ENCODE results near the gene ST8SIA5.

DNA sequence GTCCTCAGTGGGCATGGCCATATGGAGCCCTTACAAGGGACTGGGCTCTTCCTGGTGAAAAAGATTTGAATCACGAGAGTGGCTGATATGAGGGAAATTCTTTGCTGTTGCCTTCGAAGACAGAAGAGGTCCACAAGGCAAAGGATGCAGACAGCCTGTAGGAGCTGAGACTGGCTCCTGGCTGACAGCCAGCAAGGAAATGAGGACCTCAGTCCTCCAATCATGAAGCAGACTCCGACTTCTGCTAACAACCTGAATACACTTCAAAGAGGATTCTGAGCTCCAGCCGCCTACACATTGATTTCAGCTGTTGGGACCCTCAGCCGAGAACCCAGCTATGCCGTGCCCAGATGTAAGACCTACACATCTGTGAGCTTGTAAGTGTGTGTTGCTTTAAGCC is 3.0 kb upstream of the ST8SIA5 start:
- TF ChIP-seq ZZZ3 (CRISPR knock-in tag; IDR thresholded peaks at IDR 0.05; ENCODE audit: borderline replicate concordance): no peak
- TF ChIP-seq, protein P1, sequence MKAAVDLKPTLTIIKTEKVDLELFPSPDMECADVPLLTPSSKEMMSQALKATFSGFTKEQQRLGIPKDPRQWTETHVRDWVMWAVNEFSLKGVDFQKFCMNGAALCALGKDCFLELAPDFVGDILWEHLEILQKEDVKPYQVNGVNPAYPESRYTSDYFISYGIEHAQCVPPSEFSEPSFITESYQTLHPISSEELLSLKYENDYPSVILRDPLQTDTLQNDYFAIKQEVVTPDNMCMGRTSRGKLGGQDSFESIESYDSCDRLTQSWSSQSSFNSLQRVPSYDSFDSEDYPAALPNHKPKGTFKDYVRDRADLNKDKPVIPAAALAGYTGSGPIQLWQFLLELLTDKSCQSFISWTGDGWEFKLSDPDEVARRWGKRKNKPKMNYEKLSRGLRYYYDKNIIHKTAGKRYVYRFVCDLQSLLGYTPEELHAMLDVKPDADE (CRISPR knock-in tag; IDR thresholded peaks at IDR 0.05): no peak
- TF ChIP-seq RAD21 (CRISPR knock-in tag; IDR thresholded peaks at IDR 0.05): no peak
- TF ChIP-seq BCL6 (CRISPR knock-in tag; IDR thresholded peaks at IDR 0.05): no peak
- no peak for TF ChIP-seq MYC (CRISPR knock-in tag; IDR thresholded peaks at IDR 0.05; ENCODE audit: borderline replicate concordance)
- TF ChIP-seq, protein P2, sequence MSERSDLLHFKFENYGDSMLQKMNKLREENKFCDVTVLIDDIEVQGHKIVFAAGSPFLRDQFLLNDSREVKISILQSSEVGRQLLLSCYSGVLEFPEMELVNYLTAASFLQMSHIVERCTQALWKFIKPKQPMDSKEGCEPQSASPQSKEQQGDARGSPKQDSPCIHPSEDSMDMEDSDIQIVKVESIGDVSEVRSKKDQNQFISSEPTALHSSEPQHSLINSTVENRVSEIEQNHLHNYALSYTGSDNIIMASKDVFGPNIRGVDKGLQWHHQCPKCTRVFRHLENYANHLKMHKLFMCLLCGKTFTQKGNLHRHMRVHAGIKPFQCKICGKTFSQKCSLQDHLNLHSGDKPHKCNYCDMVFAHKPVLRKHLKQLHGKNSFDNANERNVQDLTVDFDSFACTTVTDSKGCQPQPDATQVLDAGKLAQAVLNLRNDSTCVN (CRISPR knock-in tag; IDR thresholded peaks at IDR 0.05; ENCODE audit: borderline replicate concordance): no peak
- TF ChIP-seq RNF2 (conservative IDR thresholded peaks at IDR 0.05; ENCODE audit: low read depth): no peak
- TF ChIP-seq, protein P3, sequence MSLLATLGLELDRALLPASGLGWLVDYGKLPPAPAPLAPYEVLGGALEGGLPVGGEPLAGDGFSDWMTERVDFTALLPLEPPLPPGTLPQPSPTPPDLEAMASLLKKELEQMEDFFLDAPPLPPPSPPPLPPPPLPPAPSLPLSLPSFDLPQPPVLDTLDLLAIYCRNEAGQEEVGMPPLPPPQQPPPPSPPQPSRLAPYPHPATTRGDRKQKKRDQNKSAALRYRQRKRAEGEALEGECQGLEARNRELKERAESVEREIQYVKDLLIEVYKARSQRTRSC (CRISPR knock-in tag; IDR thresholded peaks at IDR 0.05; ENCODE audit: low read depth): no peak
- TF ChIP-seq ZNF350 (CRISPR knock-in tag; IDR thresholded peaks at IDR 0.05; ENCODE audit: borderline replicate concordance, low read depth): no peak
- TF ChIP-seq NR2F1 (CRISPR knock-in tag; IDR thresholded peaks at IDR 0.05): no peak
- no peak for TF ChIP-seq FOXA3 (CRISPR knock-in tag; IDR thresholded peaks at IDR 0.05)
- TF ChIP-seq CHD4 (IDR thresholded peaks at IDR 0.05; ENCODE audit: borderline replicate concordance, low read length): no peak
- TF ChIP-seq FIP1L1 (IDR thresholded peaks at IDR 0.05; ENCODE audit: borderline replicate concordance, insufficient read depth, low read depth, low read length): no peak
